Stomach smooth muscle (tissue), 2 donors: ENCODE measurements around the gene MAP10.

Source experiments
- H3K27ac ChIP-seq: one replicate; pipeline ENCODE4 v1.7.0; 2013; ENCODE audit warnings: mild to moderate bottlenecking, low read length, inconsistent platforms
- H3K27me3 ChIP-seq, 2 donors: one replicate each; pipeline ENCODE4 v1.7.0; 2013; ENCODE audit warnings: low read length in 2 of 2; ENCODE audit not compliant: insufficient read depth in 2 of 2, control insufficient read depth in 1 of 2
- H3K36me3 ChIP-seq, 2 donors: one replicate each; pipeline ENCODE4 v1.7.0; 2013; ENCODE audit warnings: low read length in 2 of 2; ENCODE audit not compliant: control insufficient read depth in 2 of 2, insufficient read depth in 2 of 2
- H3K4me1 ChIP-seq: one replicate; pipeline ENCODE4 v1.7.0; 2013; ENCODE audit warnings: low read length; ENCODE audit not compliant: control insufficient read depth, insufficient read depth
- H3K4me3 ChIP-seq, 2 donors: one replicate each; pipeline ENCODE4 v1.7.0; 2013; ENCODE audit warnings: low read length in 2 of 2
- H3K9ac ChIP-seq, 2 donors: one replicate each; pipeline ENCODE4 v1.7.0; 2013; ENCODE audit warnings: low read length in 2 of 2, mild to moderate bottlenecking in 1 of 2
- H3K9me3 ChIP-seq, 2 donors: one replicate each; pipeline ENCODE4 v1.7.0; 2013; ENCODE audit warnings: low read length in 2 of 2; ENCODE audit not compliant: control insufficient read depth in 2 of 2
- donor health status: healthy.
- donor health status: Pancreatic carcinoma.

Gene MAP10

DNA sequence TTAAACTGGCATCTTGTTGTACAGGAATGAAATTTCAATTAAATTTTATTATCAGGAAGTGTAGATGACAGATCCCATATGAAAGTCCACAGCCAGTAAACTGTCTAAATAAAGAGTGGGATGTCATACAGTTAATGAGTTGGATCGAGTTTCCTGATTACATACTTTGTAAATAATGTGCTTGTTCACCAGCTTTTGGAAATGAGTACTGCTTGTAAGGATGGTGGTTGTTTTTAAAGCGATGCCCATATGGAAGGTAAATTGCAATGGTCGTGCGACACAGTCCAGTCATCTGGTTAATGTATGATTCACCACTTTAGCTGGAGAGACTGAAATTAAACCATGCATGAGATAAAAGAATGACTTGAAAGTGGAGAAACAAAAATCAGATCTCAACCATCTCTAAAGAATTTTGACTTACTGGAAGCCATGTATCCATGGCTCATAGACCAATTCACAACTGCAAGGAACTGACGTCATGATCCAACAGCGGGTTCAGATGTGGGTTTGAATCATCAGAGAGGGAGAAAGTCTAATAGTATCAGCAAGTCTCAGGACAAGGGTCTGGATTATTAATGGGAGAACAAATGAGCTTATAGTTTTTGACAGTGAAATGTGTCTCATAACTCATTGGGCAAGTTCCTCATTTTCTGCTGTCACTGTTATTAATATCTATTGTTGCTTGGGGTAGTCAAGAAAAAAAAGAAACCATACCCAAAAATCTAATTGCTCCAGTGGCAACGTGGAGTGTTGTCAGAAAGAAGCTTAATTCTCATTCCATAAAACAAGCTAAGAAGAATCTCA lies 49.0 kb downstream of the MAP10 start:
- H3K9ac ChIP-seq: no peak overlapping the region
- no peaks in the 10 kb centered on the region for H3K9me3 ChIP-seq
- no peak overlapping the region for H3K27ac ChIP-seq
- no peaks in the 10 kb centered on the region for H3K36me3 ChIP-seq
- no peaks in the 10 kb centered on the region for H3K27me3 ChIP-seq
- H3K4me1 ChIP-seq: no peaks in the 10 kb centered on the region
- no peak overlapping the region for H3K4me3 ChIP-seq

DNA sequence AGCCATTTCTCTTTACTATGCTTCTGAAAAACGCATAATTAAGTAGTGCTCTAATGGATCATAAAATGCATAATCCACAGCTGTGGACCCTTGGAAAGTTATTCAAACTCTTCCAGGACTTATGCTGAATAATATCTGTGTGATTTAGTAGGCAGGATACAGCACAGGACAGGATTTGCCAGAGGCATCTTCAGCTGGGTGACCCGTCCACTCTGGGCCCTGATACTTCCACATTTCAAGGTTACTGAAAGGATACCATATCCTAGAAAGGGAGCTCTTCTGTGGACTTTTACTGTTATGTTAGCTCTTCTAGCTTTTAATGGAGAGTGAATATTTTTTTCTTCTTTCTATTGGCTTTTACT lies 49.6 kb downstream of the MAP10 start:
- no peaks in the 10 kb centered on the region for H3K9me3 ChIP-seq
- H3K36me3 ChIP-seq: no peaks in the 10 kb centered on the region
- no peak overlapping the region for H3K27ac ChIP-seq
- no peak overlapping the region for H3K4me3 ChIP-seq
- no peaks in the 10 kb centered on the region for H3K27me3 ChIP-seq
- H3K9ac ChIP-seq: no peak overlapping the region
- H3K4me1 ChIP-seq: no peaks in the 10 kb centered on the region

DNA sequence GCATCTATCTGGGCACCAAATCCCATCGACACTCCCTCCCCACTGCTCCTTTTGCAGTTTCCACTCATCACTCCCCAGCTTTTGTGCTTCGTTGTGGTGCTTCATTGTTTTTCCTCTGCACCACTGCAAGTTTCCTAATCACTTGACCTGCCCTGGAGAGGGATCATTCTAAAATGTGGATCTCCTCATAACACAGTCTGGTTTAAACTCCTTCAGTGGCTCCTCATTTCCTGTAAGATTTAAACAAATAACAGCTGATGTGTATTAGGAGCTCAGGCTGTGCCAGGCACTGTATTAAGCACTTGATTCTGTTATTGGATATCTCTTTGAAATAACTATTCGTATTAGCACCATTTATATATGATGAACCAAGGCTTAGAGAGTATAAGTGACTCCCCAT lies 51.3 kb downstream of the MAP10 start:
- H3K36me3 ChIP-seq: no peaks in the 10 kb centered on the region
- no peaks in the 10 kb centered on the region for H3K27me3 ChIP-seq
- H3K4me1 ChIP-seq: no peaks in the 10 kb centered on the region

More for the DNA sequence above, 51.3 kb downstream of the MAP10 start:
- Histone ChIP-seq H3K27ac (no peak overlapping the region), H3K9ac (no peak overlapping the region), H3K4me3 (no peak overlapping the region), H3K9me3 (no peaks in the 10 kb centered on the region)
